GM18499 (cell line): ENCODE results near the gene SLC44A3.

Experiments
- ATAC-seq: cut with Tn5 transposase; IDR thresholded peaks from one replicate; pipeline ENCODE4 v1.9.1; 2021; ENCODE audit warnings: moderate number of reproducible peaks; ENCODE audit not compliant: insufficient read depth, unreplicated experiment

Gene SLC44A3

GRCh38 chr1:94865360-94865759 lies 45.2 kb downstream of the SLC44A3 start:
- no peak for ATAC-seq

- ATAC-seq, result no peak
Observed at GRCh38 chr1:94866164-94866807, 46.1 kb downstream of the SLC44A3 start.

- ATAC-seq, result no peak
Observed at GRCh38 chr1:94871031-94871430, 50.9 kb downstream of the SLC44A3 start.

GRCh38 chr1:94872771-94873495 lies 52.8 kb downstream of the SLC44A3 start:
- ATAC-seq, result no peak

GRCh38 chr1:94873520-94874351 lies 53.6 kb downstream of the SLC44A3 start:
- ATAC-seq, result no peak

GRCh38 chr1:94874423-94874822 lies 54.3 kb downstream of the SLC44A3 start:
- ATAC-seq, result no peak

GRCh38 chr1:94875794-94876193 lies 55.6 kb downstream of the SLC44A3 start:
- ATAC-seq, result no peak

- no peak for ATAC-seq
Observed at GRCh38 chr1:94876362-94876761, 56.2 kb downstream of the SLC44A3 start.

GRCh38 chr1:94878329-94878728 lies 58.2 kb downstream of the SLC44A3 start:
- ATAC-seq, result no peak

- ATAC-seq, result no peak
Observed at GRCh38 chr1:94883691-94884090, 63.5 kb downstream of the SLC44A3 start.

GRCh38 chr1:94884106-94884505 lies 63.9 kb downstream of the SLC44A3 start:
- no peak for ATAC-seq

GRCh38 chr1:94884507-94884906 lies 64.3 kb downstream of the SLC44A3 start:
- ATAC-seq, result no peak

- ATAC-seq, result no peak
Observed at GRCh38 chr1:94886361-94886760, 66.2 kb downstream of the SLC44A3 start.

- no peak for ATAC-seq
Observed at GRCh38 chr1:94887106-94887505, 66.9 kb downstream of the SLC44A3 start.

GRCh38 chr1:94887603-94888171 lies 67.5 kb downstream of the SLC44A3 start:
- ATAC-seq, result no peak

- ATAC-seq, result no peak
Observed at GRCh38 chr1:94888201-94888600, 68.0 kb downstream of the SLC44A3 start.

- ATAC-seq, result no peak
Observed at GRCh38 chr1:94892604-94893254, 72.6 kb downstream of the SLC44A3 start.

- no peak for ATAC-seq
Observed at GRCh38 chr1:94894630-94895029, 74.5 kb downstream of the SLC44A3 start.

- ATAC-seq, result no peak
Observed at GRCh38 chr1:94895518-94895917, 75.4 kb downstream of the SLC44A3 start.
